Prostate gland (tissue), 2 donors: Measurements from ENCODE around the gene POU6F1. TPM values are rescaled to one million over a fixed set of nuclear protein-coding genes. Genes with fewer than 3 reads are reported as not detected.

Source experiments
- small RNA-seq, 2 donors: library from RNA; depleted of rRNA; stranded (forward); fragments of <200 nt; gene quantifications; one replicate each; pipeline ENCODE3, GENCODE V24; 2016
- total RNA-seq, 2 donors: library from RNA; depleted of rRNA; stranded (reverse); fragments of >200 nt; gene quantifications; one replicate each; pipeline ENCODE4 v1.1.0, GENCODE V29; 2016

The POU6F1 gene
- total RNA-seq, 2 donors from 2014 or later = 13.5 to 17.2 TPM

Small RNA genes within 50 kb of the gene (small RNA-seq; reads per million reads assigned to genes)
- gene RF00019 = 0 reads per million in 2 donors
- 0 reads per million in 2 donors for gene RNU6-199P

Other genes starting within 250 kb of the POU6F1 start
- 10 to 100 TPM; 61.8 to 64.5 TPM for gene SLC11A2, start 191.7 kb downstream of the POU6F1 start, total RNA-seq
- 10 to 100 TPM; 63.3 to 63.6 TPM for gene LETMD1, start 169.7 kb downstream of the POU6F1 start, total RNA-seq
- 10 to 100 TPM; 27.3 to 46.1 TPM for gene CSRNP2, start 134.5 kb downstream of the POU6F1 start, total RNA-seq
- 10 to 100 TPM; 11.5 to 21.0 TPM for gene TFCP2, start 44.9 kb downstream of the POU6F1 start, total RNA-seq
- gene DAZAP2, start 20.8 kb upstream of the POU6F1 start, total RNA-seq = 100 to 1,000 TPM; 299 to 374 TPM
- gene SMAGP, start 52.4 kb upstream of the POU6F1 start, total RNA-seq = 10 to 100 TPM; 10.7 to 15.4 TPM
- 1 to 10 TPM; 2.6 to 5.5 TPM for gene BIN2, start 106.1 kb upstream of the POU6F1 start, total RNA-seq
- not detected for gene CELA1, start 128.6 kb upstream of the POU6F1 start, total RNA-seq
- gene GALNT6, start 173.3 kb upstream of the POU6F1 start, total RNA-seq = 1 to 10 TPM; 1.1 to 4.6 TPM
- 10 to 100 TPM in 1 of 2 donors, under 1 TPM in 1; 0.50 to 10.5 TPM for gene SLC4A8, start 206.8 kb upstream of the POU6F1 start, total RNA-seq